Uterus (tissue), 4 donors: ENCODE measurements around the gene SLC29A1. TPM values are rescaled to one million over a fixed set of nuclear protein-coding genes. Genes with fewer than 3 reads are reported as not detected.
A peak's percentile ranks its signal among the peaks of the same experiment; 100 is the strongest.

Experiments
- DNase-seq, 2 donors: peaks; one replicate each; pipeline ENCODE4 v3.0.0-alpha.2; 2019 to 2020
- H3K27ac ChIP-seq, 2 donors: fragments of 200-600 bp; sonication (generic); 1 replicate in 1 of 2; 2 replicates in 1 of 2; pipeline ENCODE4 v1.5.1; 2016 to 2018
- H3K27me3 ChIP-seq, 2 donors: fragments of 200-600 bp; sonication (generic); one replicate each; pipeline ENCODE4 v1.5.1; 2018 to 2019; ENCODE audit warnings: control low read depth in 1 of 2
- H3K36me3 ChIP-seq, 2 donors: fragments of 200-600 bp; sonication (generic); one replicate each; pipeline ENCODE4 v1.5.1; 2019; ENCODE audit warnings: control low read depth in 1 of 2
- H3K4me1 ChIP-seq, 2 donors: fragments of 200-600 bp; sonication (generic); one replicate each; pipeline ENCODE4 v1.5.1; 2018 to 2019; ENCODE audit warnings: control low read depth in 1 of 2
- H3K4me3 ChIP-seq, 2 donors: fragments of 200-600 bp; sonication (generic); 1 replicate in 1 of 2; 2 replicates in 1 of 2; pipeline ENCODE4 v1.5.1; 2018 to 2019; ENCODE audit warnings: mild to moderate bottlenecking in 1 of 2
- H3K9me3 ChIP-seq, 2 donors: fragments of 200-600 bp; sonication (generic); one replicate each; pipeline ENCODE4 v1.5.1; 2019; ENCODE audit warnings: control low read depth in 1 of 2
- CTCF ChIP-seq, 4 experiments: fragments of 200-600 bp in 2 of 4; fragments of 450-650 bp in 2 of 4; sonication (generic) in 2 of 4; IDR thresholded peaks; one replicate each; pipeline ENCODE4 v1.5.1; 2016 to 2019; ENCODE audit warnings: antibody characterized with exemption in 4 of 4, mild to moderate bottlenecking in 2 of 4, moderate library complexity in 1 of 4
- POLR2A ChIP-seq, 2 donors: fragments of 450-650 bp; IDR thresholded peaks; one replicate each; pipeline ENCODE4 v1.6.1; 2016; ENCODE audit warnings: antibody characterized with exemption in 2 of 2, mild to moderate bottlenecking in 1 of 2, moderate library complexity in 1 of 2
- intact Hi-C: fragments of 100-400 bp; cut with DNase I; formaldehyde crosslinking; loops from one replicate; pipeline ENCODE4 v1.15.1; 2023; ENCODE audit warnings: low total_unique reads
- total RNA-seq, 4 donors: library from RNA; depleted of rRNA in 3 of 4; stranded (reverse); fragments of >200 nt in 3 of 4; gene quantifications; one replicate each; pipeline versions ENCODE4 v1.1.0 to v1.2.4, GENCODE V29; 2014 to 2023
- donor health status: DM: yes; HTN: yes; CAD: no.

SLC29A1 gene
- total RNA-seq, 4 donors from 2014 or later, result 29.9 to 150 (median 95.1) TPM

DNA sequence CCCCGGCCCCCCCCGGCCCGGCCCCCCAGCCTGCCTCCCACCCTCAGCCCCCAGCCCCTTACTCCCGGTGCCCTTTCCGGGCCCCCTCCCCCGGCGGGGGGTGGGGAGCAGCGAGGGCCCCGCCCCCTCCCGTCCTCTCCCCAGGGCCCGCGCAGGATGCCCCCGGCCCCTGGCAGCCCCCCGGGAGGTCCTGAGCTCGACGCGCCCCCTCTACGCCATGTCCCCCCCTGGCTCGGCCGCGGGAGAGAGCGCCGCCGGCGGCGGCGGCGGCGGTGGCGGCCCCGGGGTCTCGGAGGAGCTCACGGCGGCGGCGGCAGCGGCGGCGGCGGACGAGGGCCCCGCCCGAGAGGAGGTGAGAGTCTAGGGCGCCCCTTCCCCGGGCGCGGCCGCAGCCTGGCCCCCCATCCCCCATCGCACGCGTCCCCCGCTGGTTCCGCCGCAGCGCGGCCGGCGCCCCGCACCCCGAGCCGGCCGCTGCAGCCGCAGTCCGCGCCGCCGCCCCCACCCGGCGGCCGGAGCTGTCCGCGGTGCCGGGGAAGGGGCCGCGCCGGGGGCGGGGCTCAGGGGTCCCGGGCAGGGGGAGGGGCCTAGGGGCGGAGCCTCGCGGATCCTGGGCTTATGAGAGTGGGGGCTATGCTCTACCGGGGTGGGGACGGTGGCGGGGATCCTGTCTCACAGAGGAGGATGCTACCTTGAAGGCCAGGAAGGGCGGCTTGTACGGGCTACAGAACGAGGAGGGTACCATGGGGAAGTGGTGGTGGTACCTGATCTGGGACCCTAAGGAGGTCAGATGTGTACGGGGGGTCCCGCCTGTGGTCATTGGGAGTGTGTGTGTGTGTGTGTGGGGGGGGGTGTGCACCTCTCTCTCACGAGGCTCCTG, 47.4 kb downstream of the SLC29A1 start:
- H3K27ac ChIP-seq, result no peak overlapping the region
- H3K9me3 ChIP-seq, result no peaks in the 10 kb centered on the region
- peaks cover 0 to 6% of the 10 kb centered on the region in 2 donors for H3K4me1 ChIP-seq
- DNase-seq, result no peak
- intact Hi-C loops, result no loop called here
- TF ChIP-seq CTCF (IDR thresholded peaks at IDR 0.05) (no peak), POLR2A (IDR thresholded peaks at IDR 0.05) (no peak)
- peaks cover 12 to 13% of the 10 kb centered on the region in 2 donors for H3K27me3 ChIP-seq
- H3K4me3 ChIP-seq, result peak overlapping the region; percentile 17 to 33
- no peaks in the 10 kb centered on the region for H3K36me3 ChIP-seq

DNA sequence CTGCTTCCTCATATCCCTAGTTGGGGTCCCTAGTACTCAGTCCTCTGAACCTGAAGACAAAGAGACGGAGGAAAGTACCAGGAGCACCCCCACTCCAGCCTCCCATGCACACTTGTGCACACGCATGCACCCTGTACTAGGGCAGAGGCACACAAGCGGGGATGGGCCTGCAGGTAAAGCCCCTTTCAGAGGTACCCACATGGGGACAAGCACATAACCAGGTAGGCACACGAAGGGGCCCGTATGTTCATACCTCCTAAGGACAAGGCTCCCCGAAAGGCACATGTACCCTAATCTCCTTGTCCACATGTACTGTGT, 48.0 kb downstream of the SLC29A1 start:
- intact Hi-C loops, result no loop called here
- H3K9me3 ChIP-seq, result no peaks in the 10 kb centered on the region
- peaks cover 12 to 16% of the 10 kb centered on the region in 2 donors for H3K27me3 ChIP-seq
- H3K36me3 ChIP-seq, result no peaks in the 10 kb centered on the region
- TF ChIP-seq CTCF (IDR thresholded peaks at IDR 0.05) (no peak), POLR2A (IDR thresholded peaks at IDR 0.05) (no peak)
- H3K4me1 ChIP-seq, result peaks cover 0 to 6% of the 10 kb centered on the region in 2 donors
- H3K4me3 ChIP-seq, result no peak overlapping the region
- no peak for DNase-seq
- H3K27ac ChIP-seq, result no peak overlapping the region

GRCh38 chr6:44271914-44272313, 48.5 kb downstream of the SLC29A1 start:
- Histone ChIP-seq H3K4me3 (no peak overlapping the region), H3K27me3 (peaks cover 12 to 18% of the 10 kb centered on the region in 2 donors), H3K27ac (no peak overlapping the region), H3K36me3 (no peaks in the 10 kb centered on the region), H3K9me3 (no peaks in the 10 kb centered on the region), H3K4me1 (peaks cover 0 to 6% of the 10 kb centered on the region in 2 donors)
- TF ChIP-seq POLR2A (IDR thresholded peaks at IDR 0.05), result no peak
- no peak for DNase-seq
- intact Hi-C loops, result no loop called here

- Histone ChIP-seq H3K4me3 (no peak overlapping the region), H3K36me3 (no peaks in the 10 kb centered on the region), H3K27me3 (peaks cover 12 to 18% of the 10 kb centered on the region in 2 donors), H3K27ac (no peak overlapping the region), H3K4me1 (peaks cover 0 to 6% of the 10 kb centered on the region in 2 donors), H3K9me3 (no peaks in the 10 kb centered on the region)
- TF ChIP-seq CTCF (IDR thresholded peaks at IDR 0.05) (no peak), POLR2A (IDR thresholded peaks at IDR 0.05) (no peak)
- intact Hi-C loops, result no loop called here
- no peak for DNase-seq
Measured at GRCh38 chr6:44272529-44272928, 49.1 kb downstream of the SLC29A1 start.

- H3K36me3 ChIP-seq, result no peaks in the 10 kb centered on the region
- no peak overlapping the region for H3K4me3 ChIP-seq
- H3K4me1 ChIP-seq, result peaks cover 0 to 6% of the 10 kb centered on the region in 2 donors
- H3K27ac ChIP-seq, result no peak overlapping the region
- intact Hi-C loops, result no loop called here
- H3K9me3 ChIP-seq, result no peaks in the 10 kb centered on the region
- TF ChIP-seq CTCF (IDR thresholded peaks at IDR 0.05) (no peak), POLR2A (IDR thresholded peaks at IDR 0.05) (no peak)
- DNase-seq, result no peak
- peaks cover 12 to 18% of the 10 kb centered on the region in 2 donors for H3K27me3 ChIP-seq
Measured at GRCh38 chr6:44272999-44273566, 49.7 kb downstream of the SLC29A1 start.
